NCI-H82 (cell line): Measurements from ENCODE around the gene PIP5K1C.

Source experiments
- DNase-seq: peaks from one replicate; lab custom pipeline; 2025; lab: John Stamatoyannopoulos, UW

PIP5K1C gene

GRCh38 chr19:3625996-3626472 lies 74.2 kb downstream of the PIP5K1C start:
- no peak for DNase-seq

- no peak for DNase-seq
These were observed 76.6 kb downstream of the PIP5K1C start for GRCh38 chr19:3623716-3624115.

GRCh38 chr19:3622224-3622623 lies 78.0 kb downstream of the PIP5K1C start:
- DNase-seq: no peak

DNA sequence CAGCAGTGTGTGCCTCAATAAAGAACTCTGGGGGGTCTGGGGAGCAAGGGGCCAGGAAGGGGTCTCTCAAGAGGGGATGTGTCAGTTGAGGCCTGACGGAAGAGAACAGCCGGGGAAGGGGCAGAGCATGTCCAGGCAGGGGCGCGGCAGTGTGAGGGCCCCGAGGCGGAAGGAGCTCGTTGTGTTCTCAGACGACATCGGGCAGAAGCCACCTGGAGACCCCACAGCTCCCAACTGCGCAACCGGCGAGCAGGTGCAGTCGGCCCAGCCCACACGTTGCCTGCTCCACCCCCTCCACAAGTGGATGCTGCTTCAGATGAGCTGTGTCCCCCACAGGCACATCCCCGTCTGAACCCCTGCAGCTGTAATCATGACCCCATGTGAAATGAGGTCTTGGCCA lies 78.6 kb downstream of the PIP5K1C start:
- DNase-seq: no peak

DNA sequence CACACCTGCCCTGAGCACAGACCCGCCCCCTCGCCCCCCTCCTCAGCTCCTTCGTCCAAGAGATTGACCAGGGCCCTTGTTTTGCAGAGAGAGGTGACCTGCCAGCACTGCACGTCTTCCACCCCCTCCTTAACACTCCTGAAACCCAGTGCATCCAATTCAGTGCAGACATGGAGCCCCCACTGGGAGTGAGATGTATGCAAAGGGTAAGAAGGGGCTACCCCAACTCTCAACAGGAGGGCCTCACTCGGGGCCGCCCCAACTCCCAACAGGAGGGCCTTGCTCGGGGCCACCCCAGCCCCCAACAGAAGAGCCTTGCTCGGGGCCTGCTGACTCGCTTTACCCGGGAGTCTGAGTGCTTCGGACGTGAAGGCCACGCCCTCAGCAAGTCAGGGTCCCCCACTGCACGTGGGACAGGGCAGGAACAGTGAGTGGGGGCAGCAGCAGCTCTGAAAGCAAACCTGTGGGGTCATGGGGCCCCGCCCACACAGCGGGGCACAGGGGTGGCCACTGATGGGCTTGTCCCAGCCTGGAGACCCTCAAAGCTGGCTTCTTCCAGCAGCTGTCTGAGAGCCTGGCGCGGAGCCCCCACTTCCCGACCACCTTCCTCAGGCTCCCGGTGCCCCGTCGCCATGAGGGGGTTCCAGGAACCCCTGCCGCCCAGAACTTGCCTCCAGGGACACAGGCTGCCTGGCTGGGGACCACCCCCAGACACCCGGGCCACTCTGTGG lies 79.3 kb downstream of the PIP5K1C start:
- no peak for DNase-seq

- no peak for DNase-seq
These were observed 80.0 kb downstream of the PIP5K1C start for GRCh38 chr19:3620145-3620816.

DNA sequence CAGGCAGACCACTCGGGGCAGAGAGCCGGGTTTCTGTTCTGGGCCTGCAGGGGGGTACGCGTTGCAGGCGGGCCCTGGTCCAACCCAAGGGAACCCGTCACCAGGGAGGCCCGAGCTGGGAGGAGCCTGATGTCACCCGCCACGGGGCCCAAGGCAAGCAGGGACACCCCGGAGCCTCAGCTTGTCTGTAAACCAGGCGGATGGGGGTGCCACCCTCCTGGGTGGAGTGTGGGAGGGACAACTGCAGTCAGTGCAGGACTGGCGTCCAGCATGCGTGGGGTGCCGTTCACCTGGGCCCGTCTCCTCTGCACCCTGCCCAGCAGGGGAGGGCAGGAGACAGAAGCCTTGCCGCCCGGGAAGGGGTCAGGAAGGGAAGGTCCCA lies 80.6 kb downstream of the PIP5K1C start:
- no peak for DNase-seq

GRCh38 chr19:3618811-3619630 lies 81.2 kb downstream of the PIP5K1C start:
- DNase-seq: no peak

DNA sequence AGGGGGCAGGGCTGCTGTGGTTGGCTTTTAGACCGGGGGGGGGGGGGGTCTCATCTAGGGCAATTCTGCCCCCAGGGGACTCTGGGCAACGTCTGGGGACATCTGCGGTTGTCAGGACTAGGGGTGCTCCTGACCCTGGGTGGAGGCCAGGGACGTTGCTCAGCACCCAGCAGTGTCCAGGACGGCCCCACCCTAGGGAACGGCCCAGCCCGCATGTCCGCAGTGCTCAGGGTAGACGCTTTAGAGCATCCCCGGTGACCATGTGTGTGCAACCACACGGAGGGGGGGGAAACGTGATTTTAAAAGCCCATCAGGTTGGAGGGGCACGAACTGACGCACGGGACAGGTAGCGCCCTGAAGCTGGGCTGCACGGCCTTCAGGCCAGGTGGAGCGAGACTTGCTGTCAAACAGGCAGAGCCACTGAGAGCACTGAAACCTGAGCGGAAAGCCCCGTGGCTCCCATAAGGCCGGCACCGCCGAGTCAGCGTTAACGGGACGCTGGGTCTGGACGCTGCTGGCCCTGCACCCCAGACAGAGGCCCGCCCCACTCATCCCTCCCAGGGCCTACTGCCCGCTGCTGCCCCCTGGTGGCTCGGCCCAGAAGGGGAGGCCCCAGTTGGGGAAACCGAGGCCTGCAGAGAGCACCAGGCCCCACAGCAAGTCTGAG lies 82.0 kb downstream of the PIP5K1C start:
- DNase-seq: peak; percentile 22

DNA sequence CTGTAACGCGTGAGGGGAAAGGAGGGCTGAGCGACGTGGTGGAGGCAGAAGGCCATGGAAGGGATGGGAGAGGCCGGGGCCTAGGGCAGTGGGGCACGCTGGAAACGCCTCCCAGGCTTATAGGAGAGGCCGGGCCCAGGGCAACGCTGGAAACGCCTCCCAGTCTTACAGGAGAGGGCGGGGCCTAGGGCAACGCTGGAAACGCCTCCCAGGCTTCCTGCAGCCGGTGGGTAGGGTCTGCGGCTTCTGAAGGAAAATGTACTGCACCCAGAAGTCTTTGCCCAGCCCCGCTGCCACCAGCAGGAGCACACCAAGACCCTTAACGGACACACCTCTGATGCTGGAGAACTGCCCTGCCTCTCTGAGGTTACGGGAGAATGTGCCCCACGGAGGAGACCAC lies 82.8 kb downstream of the PIP5K1C start:
- no peak for DNase-seq

- DNase-seq: no peak
These were observed 84.6 kb downstream of the PIP5K1C start for GRCh38 chr19:3615524-3616135.

DNA sequence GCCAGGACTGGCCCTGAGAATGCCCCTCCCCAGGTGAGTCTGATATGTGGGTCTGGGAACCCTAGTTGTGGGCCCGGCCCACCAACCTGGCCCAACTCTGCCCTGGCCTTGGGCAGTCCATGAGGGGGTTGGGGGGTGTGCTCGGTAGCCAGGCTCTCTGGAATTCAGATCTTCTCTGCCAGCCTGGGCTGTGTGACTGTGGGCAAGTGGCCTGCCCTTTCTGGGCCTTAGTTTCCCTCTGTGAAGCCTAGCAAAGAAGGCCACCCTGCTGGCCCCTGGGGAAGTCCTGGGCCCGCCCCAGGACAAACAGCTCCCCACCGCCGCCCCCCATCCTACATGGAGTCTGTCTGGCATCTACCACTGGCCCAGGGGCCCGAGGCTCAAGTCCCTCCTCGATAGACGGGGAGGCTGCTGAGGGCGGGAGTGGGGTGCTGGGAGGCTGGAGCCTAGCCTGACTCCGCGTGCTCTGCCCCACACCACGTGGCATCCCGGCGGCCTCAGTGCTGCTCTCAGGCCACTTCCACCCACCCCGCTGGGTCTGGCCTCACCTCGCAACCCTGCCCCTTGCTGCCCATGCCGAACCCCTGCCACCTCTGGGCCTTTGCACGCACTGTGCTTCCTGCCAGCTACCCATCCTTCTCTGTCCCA lies 85.3 kb downstream of the PIP5K1C start:
- no peak for DNase-seq

GRCh38 chr19:3613818-3614661 lies 86.2 kb downstream of the PIP5K1C start:
- no peak for DNase-seq

- DNase-seq: no peak
These were observed 87.1 kb downstream of the PIP5K1C start for GRCh38 chr19:3612901-3613741.

DNA sequence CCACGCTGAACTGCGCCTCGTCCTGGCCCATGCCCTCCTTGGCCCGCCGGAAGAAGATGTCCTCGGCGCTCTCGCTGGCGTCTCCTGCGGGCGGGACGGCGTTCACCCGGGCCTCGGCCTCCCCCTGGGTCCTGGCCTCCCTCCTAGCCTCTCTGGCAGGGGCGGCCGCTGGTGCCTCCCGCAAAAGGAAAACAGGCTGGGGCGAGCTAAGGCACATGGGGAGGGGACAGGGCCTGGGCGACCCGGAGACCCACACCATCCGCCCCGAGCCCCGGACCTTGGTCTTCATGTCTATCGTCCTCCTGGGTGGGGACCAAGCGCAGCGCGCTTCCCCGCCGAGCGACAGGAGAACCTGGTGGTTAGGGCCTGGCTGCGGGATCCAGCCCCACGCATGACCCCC lies 87.9 kb downstream of the PIP5K1C start:
- no peak for DNase-seq

DNA sequence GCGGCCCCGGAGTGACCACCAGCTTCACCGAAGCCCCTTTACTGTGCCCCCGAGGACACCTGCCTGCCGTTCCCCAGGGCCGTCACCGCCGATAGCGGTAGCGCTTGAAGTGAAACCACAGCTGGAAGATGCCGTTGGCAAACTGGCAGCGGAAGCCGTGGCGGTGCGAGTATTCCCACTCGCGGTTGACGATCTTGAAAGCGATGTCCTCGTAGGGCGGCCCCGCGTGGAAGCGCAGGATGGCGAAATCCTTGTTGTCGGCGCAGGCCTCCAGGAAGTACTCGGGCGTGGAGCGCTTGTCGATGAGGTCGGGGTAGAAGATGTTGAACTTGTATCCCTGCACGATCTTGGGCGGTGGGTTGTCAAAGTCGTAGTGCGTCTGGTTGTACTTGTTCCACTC lies 88.4 kb downstream of the PIP5K1C start:
- DNase-seq: no peak

- no peak for DNase-seq
These were observed 89.2 kb downstream of the PIP5K1C start for GRCh38 chr19:3610745-3611717.
